ENCODE results near the gene F7.

- TF ChIP-seq EZH2 (IDR thresholded peaks at IDR 0.05; ENCODE audit: insufficient read depth, poor library complexity, severe bottlenecking) (no peak), EZH2phosphoT487 (IDR thresholded peaks at IDR 0.05; ENCODE audit: insufficient read depth, low read depth) (no peak)
Measured at GRCh38 chr13:113096745-113097305, 8.8 kb upstream of the F7 start.
